Placental epithelial cell (primary cell): Measurements from ENCODE around the gene BCL2L11. TPM values are rescaled to one million over a fixed set of nuclear protein-coding genes. Genes with fewer than 3 reads are reported as not detected.

Source experiments
- total RNA-seq: library from RNA; depleted of rRNA; stranded (reverse); fragments of >200 nt; gene quantifications from 2 replicates; pipeline ENCODE4 v1.2.3, GENCODE V29; 2012

BCL2L11 gene, protein sequence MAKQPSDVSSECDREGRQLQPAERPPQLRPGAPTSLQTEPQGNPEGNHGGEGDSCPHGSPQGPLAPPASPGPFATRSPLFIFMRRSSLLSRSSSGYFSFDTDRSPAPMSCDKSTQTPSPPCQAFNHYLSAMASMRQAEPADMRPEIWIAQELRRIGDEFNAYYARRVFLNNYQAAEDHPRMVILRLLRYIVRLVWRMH
- 6.7 and 18.5 TPM in 2 replicates for total RNA-seq

DNA sequence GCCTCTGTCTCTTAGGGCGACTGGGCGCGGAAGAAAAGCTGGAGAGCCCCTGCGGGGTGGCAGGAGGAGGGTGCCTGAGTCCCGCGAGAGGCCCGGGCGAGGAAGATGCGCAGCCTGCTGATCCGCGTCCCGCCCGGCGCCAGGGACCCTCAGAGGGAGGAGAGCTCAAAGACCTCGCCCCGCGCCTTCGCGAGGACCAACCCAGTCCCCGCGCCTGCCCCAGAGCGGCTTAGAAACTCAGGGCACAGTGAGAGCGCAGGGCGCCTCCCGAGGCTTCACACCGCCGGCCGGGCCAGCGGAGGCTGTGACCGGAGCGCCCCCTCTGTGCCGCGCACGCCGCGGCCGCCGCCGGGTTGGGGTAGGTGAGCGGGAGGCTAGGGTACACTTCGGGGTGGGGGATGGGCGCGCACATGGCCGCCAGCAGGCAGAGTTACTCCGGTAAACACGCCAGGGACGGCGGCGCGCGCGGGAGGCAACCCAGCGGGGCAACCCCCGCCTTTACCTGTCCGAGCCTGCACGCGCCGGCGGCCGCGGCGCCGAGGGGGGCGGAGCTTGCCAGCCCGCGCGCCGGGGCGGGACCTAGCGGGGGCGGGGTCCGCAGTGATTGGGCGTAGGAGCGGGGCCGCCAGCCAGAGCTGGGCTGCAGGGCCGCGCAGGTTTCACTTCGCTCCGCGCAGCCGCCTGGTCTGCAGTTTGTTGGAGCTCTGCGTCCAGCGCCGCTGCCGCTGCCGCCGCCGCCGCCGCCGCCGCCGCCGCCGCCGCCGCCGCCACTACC lies at the start of gene BCL2L11:
Gene BCL2L11 (plus strand): TSS at position 662 of the 775 bp plus-strand sequence. CDS start 2,832 bp downstream, outside the sequence.

